LNCaP clone FGC (cell line): ENCODE measurements around the gene SLC25A53.

Experiments
- DNase-seq: peaks from one replicate; pipeline ENCODE4 v3.0.0-alpha.2; 2011; ENCODE audit warnings: low read depth
- H3K4me3 ChIP-seq: 2 replicates; pipeline ENCODE4 v1.5.1; 2011; ENCODE audit warnings: mild to moderate bottlenecking, low read depth, low read length, control low read depth
- TF ChIP-seq, protein P1 (sequence below): IDR thresholded peaks from 2 replicates; pipeline ENCODE4 v1.5.1; 2012; ENCODE audit warnings: mild to moderate bottlenecking; ENCODE audit not compliant: control insufficient read depth, insufficient read depth; ENCODE audit errors: extremely low read depth

SLC25A53 gene

DNA sequence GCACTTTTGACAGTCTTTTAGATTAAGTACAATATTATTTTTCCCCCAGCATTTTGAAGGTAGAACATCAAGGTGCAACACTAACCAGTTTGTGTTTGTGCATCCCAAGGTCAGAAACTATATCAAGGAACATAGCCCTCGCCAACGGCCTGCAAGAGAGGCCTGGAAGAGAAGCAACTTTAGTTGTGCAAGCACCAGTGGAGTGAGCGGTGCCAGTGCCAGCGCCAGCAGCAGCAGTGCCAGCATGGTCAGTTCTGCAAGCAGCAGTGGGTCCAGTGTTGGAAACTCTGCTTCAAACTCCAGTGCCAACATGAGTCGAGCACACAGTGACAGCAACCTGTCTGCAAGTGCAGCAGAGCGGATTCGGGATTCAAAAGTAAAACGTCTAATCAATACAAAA lies 31.1 kb upstream of the SLC25A53 start:
- DNase-seq: no peak
- H3K4me3 ChIP-seq: no peak overlapping the region
- TF ChIP-seq, protein P1, sequence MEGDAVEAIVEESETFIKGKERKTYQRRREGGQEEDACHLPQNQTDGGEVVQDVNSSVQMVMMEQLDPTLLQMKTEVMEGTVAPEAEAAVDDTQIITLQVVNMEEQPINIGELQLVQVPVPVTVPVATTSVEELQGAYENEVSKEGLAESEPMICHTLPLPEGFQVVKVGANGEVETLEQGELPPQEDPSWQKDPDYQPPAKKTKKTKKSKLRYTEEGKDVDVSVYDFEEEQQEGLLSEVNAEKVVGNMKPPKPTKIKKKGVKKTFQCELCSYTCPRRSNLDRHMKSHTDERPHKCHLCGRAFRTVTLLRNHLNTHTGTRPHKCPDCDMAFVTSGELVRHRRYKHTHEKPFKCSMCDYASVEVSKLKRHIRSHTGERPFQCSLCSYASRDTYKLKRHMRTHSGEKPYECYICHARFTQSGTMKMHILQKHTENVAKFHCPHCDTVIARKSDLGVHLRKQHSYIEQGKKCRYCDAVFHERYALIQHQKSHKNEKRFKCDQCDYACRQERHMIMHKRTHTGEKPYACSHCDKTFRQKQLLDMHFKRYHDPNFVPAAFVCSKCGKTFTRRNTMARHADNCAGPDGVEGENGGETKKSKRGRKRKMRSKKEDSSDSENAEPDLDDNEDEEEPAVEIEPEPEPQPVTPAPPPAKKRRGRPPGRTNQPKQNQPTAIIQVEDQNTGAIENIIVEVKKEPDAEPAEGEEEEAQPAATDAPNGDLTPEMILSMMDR: no peak

GRCh38 chrX:104183685-104184084 lies 26.9 kb upstream of the SLC25A53 start:
- TF ChIP-seq, protein P1: no peak
- DNase-seq: no peak
- H3K4me3 ChIP-seq: no peak overlapping the region

GRCh38 chrX:104173841-104174240 lies 17.0 kb upstream of the SLC25A53 start:
- no peak overlapping the region for H3K4me3 ChIP-seq
- TF ChIP-seq, protein P1: no peak
- no peak for DNase-seq

DNA sequence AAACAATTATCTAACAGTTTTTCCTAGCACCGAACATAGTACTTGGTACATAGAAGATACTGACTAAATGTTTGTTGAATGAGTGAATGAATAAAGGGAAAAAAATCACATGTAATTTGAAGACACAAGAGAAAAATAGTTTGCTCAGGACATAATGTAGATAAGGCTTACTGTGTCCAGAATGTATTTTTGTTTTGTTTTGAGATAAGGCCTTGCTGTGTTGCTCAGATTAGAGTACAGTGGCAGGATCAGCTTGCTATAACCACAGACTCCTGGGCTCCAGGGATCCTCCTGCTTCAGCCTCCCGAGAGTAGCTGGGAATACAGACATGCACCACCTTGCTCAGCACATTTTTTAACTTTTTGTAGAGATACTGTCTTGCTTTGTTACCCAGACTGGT lies 16.0 kb upstream of the SLC25A53 start:
- no peak for DNase-seq
- TF ChIP-seq, protein P1: no peak
- H3K4me3 ChIP-seq: no peak overlapping the region

- no peak for DNase-seq
- TF ChIP-seq, protein P1: no peak
- H3K4me3 ChIP-seq: no peak overlapping the region
Measured at GRCh38 chrX:104172121-104172520, 15.3 kb upstream of the SLC25A53 start.

- no peak for DNase-seq
- H3K4me3 ChIP-seq: no peak overlapping the region
- TF ChIP-seq, protein P1: no peak
Measured at GRCh38 chrX:104168127-104168526, 11.3 kb upstream of the SLC25A53 start.

DNA sequence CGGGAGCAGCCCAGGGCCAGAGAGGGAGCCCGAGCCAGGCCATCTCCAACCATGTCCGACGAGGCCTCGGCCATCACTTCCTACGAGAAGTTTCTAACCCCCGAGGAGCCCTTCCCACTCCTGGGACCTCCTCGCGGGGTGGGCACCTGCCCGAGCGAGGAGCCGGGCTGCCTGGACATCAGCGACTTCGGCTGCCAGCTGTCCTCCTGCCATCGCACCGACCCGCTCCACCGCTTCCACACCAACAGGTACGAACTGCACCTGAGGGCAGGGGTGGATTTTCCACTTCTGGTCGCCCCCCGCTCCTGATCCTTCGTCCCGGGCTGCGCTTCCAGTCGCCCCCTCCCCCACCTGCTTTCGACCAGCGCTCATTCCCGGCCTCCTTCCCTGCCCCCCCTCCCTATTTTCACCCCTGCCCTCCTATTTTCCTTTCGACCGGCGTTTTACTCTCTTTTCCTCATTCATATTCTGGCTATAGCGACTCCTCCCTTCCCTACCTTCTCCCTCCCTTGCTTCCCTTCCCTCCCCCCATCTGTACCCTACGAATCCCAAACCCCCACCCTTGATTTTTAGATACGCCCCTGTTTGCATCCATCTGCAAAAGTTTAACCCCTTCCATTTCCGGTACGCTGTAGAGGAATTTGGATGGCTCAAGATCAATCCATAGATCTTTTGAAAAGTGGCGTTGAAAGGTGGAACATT lies 10.1 kb upstream of the SLC25A53 start:
- TF ChIP-seq, protein P1: no peak
- peak overlapping the region; percentile 77 for H3K4me3 ChIP-seq
- DNase-seq: no peak
